SU-DHL-6 (cell line): Measurements from ENCODE around the gene DERL2.

Experiments
- H2AFZ ChIP-seq: fragments of 200-600 bp; sonication (generic); 2 replicates; pipeline ENCODE4 v1.6.1; 2014; ENCODE audit warnings: low read depth, mild to moderate bottlenecking, moderate library complexity, mixed read lengths, antibody characterized with exemption, low read length; ENCODE audit not compliant: severe bottlenecking
- H3F3A ChIP-seq: fragments of 200-600 bp; shearing (Covaris generic); 2 replicates; pipeline ENCODE4 v1.6.0; 2016; ENCODE audit warnings: antibody characterized with exemption, mild to moderate bottlenecking; ENCODE audit not compliant: insufficient read depth
- H3K27ac ChIP-seq: fragments of 200-600 bp; sonication (generic); 2 replicates; pipeline ENCODE4 v1.5.1; 2016; ENCODE audit warnings: low read depth, mild to moderate bottlenecking, low read length, moderate library complexity, mixed read lengths
- H3K27me3 ChIP-seq: fragments of 200-600 bp; sonication (generic), shearing (Covaris generic); 2 replicates; pipeline ENCODE4 v1.6.0; 2014; ENCODE audit warnings: mild to moderate bottlenecking, low read length
- H3K36me3 ChIP-seq: fragments of 200-600 bp; sonication (generic); 2 replicates; pipeline ENCODE4 v1.6.1; 2014; ENCODE audit warnings: mild to moderate bottlenecking, low read length, mixed read lengths
- H3K4me2 ChIP-seq: fragments of 300-600, 200-600 bp; shearing (Covaris generic), sonication (generic); 2 replicates; pipeline ENCODE4 v1.6.0; 2014; ENCODE audit warnings: low read length, low read depth, mild to moderate bottlenecking; ENCODE audit not compliant: poor library complexity, severe bottlenecking
- H3K4me3 ChIP-seq: fragments of 200-600 bp; sonication (generic); 2 replicates; pipeline ENCODE4 v1.5.1; 2014; ENCODE audit warnings: antibody characterized with exemption, low read length, mild to moderate bottlenecking, mixed read lengths; ENCODE audit not compliant: insufficient read depth, poor library complexity, severe bottlenecking
- H3K79me2 ChIP-seq: fragments of 200-600 bp; sonication (generic); 2 replicates; pipeline ENCODE4 v1.6.1; 2014; ENCODE audit warnings: mild to moderate bottlenecking, low read length, moderate library complexity; ENCODE audit not compliant: insufficient read depth
- H3K9ac ChIP-seq: fragments of 200-600 bp; sonication (generic); 2 replicates; pipeline ENCODE4 v1.7.0; 2014; ENCODE audit warnings: mild to moderate bottlenecking, low read length
- H3K9me2 ChIP-seq: fragments of 200-600 bp; sonication (generic); replicated peaks from 2 replicates; pipeline ENCODE4 v1.6.1; 2014; ENCODE audit warnings: low read length; ENCODE audit not compliant: insufficient read depth
- H3K9me3 ChIP-seq: fragments of 200-600 bp; sonication (generic); 2 replicates; pipeline ENCODE4 v1.6.1; 2014; ENCODE audit warnings: low read length, mixed read lengths; ENCODE audit not compliant: insufficient read depth
- H4K20me1 ChIP-seq: fragments of 200-600 bp; sonication (generic); 2 replicates; pipeline ENCODE4 v1.6.1; 2014; ENCODE audit warnings: low read depth, mild to moderate bottlenecking, antibody characterized with exemption, low read length, moderate library complexity, mixed read lengths
- EZH2phosphoT487 ChIP-seq: fragments of 200-600 bp; sonication (generic), shearing (Covaris generic); conservative IDR thresholded peaks from 2 replicates; pipeline ENCODE4 v1.6.1; 2018; ENCODE audit warnings: mild to moderate bottlenecking, antibody characterized with exemption, low read length, moderate library complexity, mixed read lengths
- TF ChIP-seq, protein P1 (sequence below): fragments of 200-600 bp; sonication (generic); IDR thresholded peaks from one replicate; pipeline ENCODE4 v1.5.1; 2017; ENCODE audit warnings: antibody characterized with exemption, mild to moderate bottlenecking, low read length, moderate library complexity; ENCODE audit not compliant: insufficient read depth, poor library complexity, severe bottlenecking

The DERL2 gene

DNA sequence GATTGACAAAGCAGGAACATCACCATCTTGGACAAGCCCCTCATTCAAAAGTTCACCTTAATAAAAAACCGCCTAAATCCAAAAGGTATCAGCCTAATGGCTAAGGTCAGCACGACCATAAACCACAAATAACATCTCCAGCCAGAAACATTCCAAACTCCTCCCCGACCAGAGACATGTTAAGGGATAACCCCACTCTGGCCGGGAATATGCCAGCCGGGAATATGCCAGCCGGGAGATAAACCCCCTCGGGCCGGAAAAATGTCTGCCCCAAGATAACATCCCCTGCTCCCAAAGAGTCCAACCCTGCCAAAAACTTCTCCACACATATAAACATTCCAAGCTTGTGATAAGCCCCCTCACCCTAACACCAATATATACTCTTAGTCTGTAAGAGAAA, 18.6 kb downstream of the DERL2 start:
- Histone ChIP-seq H3K9me3 (no peaks in the 10 kb centered on the region), H3K79me2 (peaks cover 62% of the 10 kb centered on the region), H3K9me2 (no peaks in the 10 kb centered on the region), H3K4me2 (peak overlapping the region; percentile 81), H4K20me1 (peaks cover 3% of the 10 kb centered on the region; the same call in 1 of the 2 replicates), H3K9ac (peak overlapping the region; percentile 94), H3K27me3 (no peaks in the 10 kb centered on the region), H3F3A (peaks cover 16% of the 10 kb centered on the region), H3K36me3 (no peaks in the 10 kb centered on the region), H3K4me3 (peak overlapping the region; percentile 80), H2AFZ (no peak overlapping the region), H3K27ac (peak overlapping the region; percentile 59)
- TF ChIP-seq, protein P1, sequence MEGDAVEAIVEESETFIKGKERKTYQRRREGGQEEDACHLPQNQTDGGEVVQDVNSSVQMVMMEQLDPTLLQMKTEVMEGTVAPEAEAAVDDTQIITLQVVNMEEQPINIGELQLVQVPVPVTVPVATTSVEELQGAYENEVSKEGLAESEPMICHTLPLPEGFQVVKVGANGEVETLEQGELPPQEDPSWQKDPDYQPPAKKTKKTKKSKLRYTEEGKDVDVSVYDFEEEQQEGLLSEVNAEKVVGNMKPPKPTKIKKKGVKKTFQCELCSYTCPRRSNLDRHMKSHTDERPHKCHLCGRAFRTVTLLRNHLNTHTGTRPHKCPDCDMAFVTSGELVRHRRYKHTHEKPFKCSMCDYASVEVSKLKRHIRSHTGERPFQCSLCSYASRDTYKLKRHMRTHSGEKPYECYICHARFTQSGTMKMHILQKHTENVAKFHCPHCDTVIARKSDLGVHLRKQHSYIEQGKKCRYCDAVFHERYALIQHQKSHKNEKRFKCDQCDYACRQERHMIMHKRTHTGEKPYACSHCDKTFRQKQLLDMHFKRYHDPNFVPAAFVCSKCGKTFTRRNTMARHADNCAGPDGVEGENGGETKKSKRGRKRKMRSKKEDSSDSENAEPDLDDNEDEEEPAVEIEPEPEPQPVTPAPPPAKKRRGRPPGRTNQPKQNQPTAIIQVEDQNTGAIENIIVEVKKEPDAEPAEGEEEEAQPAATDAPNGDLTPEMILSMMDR, result no peak
- TF ChIP-seq EZH2phosphoT487, result no peak

DNA sequence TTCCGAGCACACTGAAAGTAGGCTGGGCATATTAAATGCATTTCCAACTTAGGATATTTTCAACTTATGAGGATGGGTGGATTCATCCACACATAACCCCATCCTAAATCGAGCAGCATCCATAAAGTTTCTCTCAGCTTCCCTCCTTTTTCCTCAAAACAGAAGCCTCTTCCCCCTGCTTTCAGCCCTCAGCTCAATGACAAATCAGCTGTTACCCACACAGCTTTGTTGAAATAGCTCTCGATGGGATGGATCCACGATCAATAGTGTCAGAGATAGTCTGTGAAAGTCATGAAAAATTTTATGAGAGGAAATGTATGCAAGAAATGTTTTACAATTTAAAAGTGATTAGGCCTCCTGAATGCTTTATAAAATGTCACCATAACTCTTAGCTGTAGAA, 19.7 kb downstream of the DERL2 start:
- H3K9ac ChIP-seq, result peak overlapping the region; percentile 94
- no peak overlapping the region for H2AFZ ChIP-seq
- no peaks in the 10 kb centered on the region for H3K36me3 ChIP-seq
- peak overlapping the region; percentile 81 for H3K4me2 ChIP-seq
- H3K9me3 ChIP-seq, result no peaks in the 10 kb centered on the region
- H3K79me2 ChIP-seq, result peaks cover 65% of the 10 kb centered on the region
- H3K4me3 ChIP-seq, result no peak overlapping the region
- H3F3A ChIP-seq, result peaks cover 16% of the 10 kb centered on the region
- no peaks in the 10 kb centered on the region for H3K9me2 ChIP-seq
- H4K20me1 ChIP-seq, result peaks cover 3% of the 10 kb centered on the region; the same call in 1 of the 2 replicates
- no peak for TF ChIP-seq EZH2phosphoT487
- TF ChIP-seq, protein P1, result no peak
- H3K27me3 ChIP-seq, result no peaks in the 10 kb centered on the region
- no peak overlapping the region for H3K27ac ChIP-seq

DNA sequence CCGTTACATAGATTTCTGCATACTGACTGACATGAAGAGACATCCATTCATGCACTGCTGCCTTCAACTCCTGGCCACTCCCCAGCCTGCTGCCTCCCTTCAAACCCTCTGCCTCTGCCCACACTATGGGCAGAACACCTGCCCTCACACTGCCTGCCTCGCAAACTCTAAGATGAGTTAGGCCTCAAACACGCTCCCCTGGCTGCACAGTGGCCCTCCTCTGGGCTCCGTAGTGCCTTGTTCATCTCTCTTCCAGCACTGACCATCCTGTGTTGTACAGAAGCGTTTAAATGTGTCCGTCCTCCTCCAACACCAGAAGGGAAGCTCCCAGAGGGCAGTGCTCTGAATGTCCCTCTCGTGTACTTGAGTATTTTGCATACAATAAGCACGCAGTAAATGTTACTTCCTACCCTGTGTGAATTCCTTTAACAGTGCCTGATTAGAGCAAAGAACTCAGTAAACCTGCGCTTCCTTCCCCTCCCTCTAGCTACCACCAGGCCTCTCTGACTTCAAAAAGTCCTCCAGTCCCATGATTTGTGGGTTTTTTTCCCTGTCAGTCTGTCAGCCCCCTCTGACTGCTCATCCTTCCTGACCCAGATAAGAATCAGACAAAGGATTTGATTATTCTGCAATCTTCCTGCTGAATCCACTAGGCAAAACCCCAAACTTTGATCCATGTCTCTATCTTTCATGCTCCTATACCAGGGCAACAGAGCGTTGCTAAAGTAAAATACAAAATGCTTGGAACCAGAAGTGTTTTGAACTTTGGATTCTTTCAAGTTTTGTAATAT, 21.1 kb downstream of the DERL2 start:
- no peaks in the 10 kb centered on the region for H3K9me2 ChIP-seq
- no peaks in the 10 kb centered on the region for H3K36me3 ChIP-seq
- no peak for TF ChIP-seq EZH2phosphoT487
- TF ChIP-seq, protein P1, result no peak
- no peak overlapping the region for H3K4me3 ChIP-seq
- H3K9me3 ChIP-seq, result no peaks in the 10 kb centered on the region
- H3K27ac ChIP-seq, result no peak overlapping the region
- H3K9ac ChIP-seq, result no peak overlapping the region
- H3K79me2 ChIP-seq, result peaks cover 71% of the 10 kb centered on the region
- peaks cover 3% of the 10 kb centered on the region; the same call in 1 of the 2 replicates for H4K20me1 ChIP-seq
- H2AFZ ChIP-seq, result no peak overlapping the region
- peaks cover 7% of the 10 kb centered on the region for H3F3A ChIP-seq
- peak overlapping the region; percentile 81 for H3K4me2 ChIP-seq
- no peaks in the 10 kb centered on the region for H3K27me3 ChIP-seq
